SK-N-MC (cell line): ENCODE data around the gene STAT5B.

Source experiments
- EZH2 ChIP-seq: fragments of 200-600 bp; sonication (generic); IDR thresholded peaks from one replicate; pipeline ENCODE4 v1.6.1; 2017; ENCODE audit warnings: antibody characterized with exemption
- FOXP2 ChIP-seq: optimal IDR thresholded peaks from 2 replicates; pipeline ENCODE3; 2011; ENCODE audit warnings: mild to moderate bottlenecking, moderate library complexity; ENCODE audit not compliant: insufficient read depth; ENCODE audit errors: extremely low read length, control extremely low read depth
- POLR2AphosphoS5 ChIP-seq: IDR thresholded peaks from 2 replicates; pipeline ENCODE4 v1.6.1; 2012; ENCODE audit warnings: mild to moderate bottlenecking, low read depth, low read length, borderline replicate concordance

GRCh38 chr17:42303694-42304093 is 27.5 kb upstream of the STAT5B start:
- no peak for TF ChIP-seq POLR2AphosphoS5
- no peak for TF ChIP-seq EZH2
- no peak for TF ChIP-seq FOXP2
